Astrocyte of the cerebellum (primary cell): ENCODE results near the gene B3GLCT.

Source experiments
- DNase-seq: peaks from one replicate; pipeline ENCODE4 v3.0.0-alpha.2; 2011; ENCODE audit warnings: low read depth
- H3K4me3 ChIP-seq: 2 replicates; pipeline ENCODE4 v1.5.1; 2011; ENCODE audit warnings: mild to moderate bottlenecking, low read depth, low read length, moderate library complexity
- CTCF ChIP-seq: IDR thresholded peaks from 2 replicates; pipeline ENCODE4 v1.5.1; 2012; ENCODE audit warnings: low read length, low read depth, moderate library complexity, mild to moderate bottlenecking; ENCODE audit errors: missing control alignments
- in situ Hi-C: cut with HindIII; loops from 2 replicates; pipeline ENCODE4 v1.10.0; 2017; ENCODE audit warnings: low sequenced_read_pairs

The B3GLCT gene

GRCh38 chr13:31250435-31250834 is 50.7 kb downstream of the B3GLCT start:
- TF ChIP-seq CTCF: no peak
- H3K4me3 ChIP-seq: no peak overlapping the region
- in situ Hi-C loops: no loop called here
- DNase-seq: no peak

DNA sequence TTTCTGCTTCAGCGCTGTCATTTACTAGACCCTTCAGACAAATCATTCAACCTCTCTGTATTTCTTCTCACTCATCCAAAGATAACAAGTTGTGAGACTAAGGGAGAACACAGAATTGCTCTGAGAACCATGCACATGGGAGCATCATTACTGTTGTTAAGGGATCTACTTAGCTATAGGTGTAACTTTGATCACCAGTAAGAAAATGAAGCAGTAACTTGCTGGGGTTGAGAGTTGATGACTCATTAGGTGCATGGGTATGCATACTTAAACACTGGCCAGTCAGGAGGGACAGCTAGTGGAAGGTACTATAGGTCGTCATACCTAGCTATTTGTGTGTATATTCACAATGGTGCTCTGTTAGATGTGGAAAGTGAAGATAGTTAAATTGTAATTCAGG is 61.5 kb downstream of the B3GLCT start:
- in situ Hi-C loops: no loop called here
- TF ChIP-seq CTCF: no peak
- no peak for DNase-seq
- no peak overlapping the region for H3K4me3 ChIP-seq

- no peak overlapping the region for H3K4me3 ChIP-seq
- TF ChIP-seq CTCF: no peak
- DNase-seq: no peak
- in situ Hi-C loops: no loop called here
Observed at GRCh38 chr13:31263346-31263745, 63.6 kb downstream of the B3GLCT start.

- H3K4me3 ChIP-seq: no peak overlapping the region
- in situ Hi-C loops: no loop called here
- no peak for TF ChIP-seq CTCF
- no peak for DNase-seq
Observed at GRCh38 chr13:31264151-31264550, 64.4 kb downstream of the B3GLCT start.

DNA sequence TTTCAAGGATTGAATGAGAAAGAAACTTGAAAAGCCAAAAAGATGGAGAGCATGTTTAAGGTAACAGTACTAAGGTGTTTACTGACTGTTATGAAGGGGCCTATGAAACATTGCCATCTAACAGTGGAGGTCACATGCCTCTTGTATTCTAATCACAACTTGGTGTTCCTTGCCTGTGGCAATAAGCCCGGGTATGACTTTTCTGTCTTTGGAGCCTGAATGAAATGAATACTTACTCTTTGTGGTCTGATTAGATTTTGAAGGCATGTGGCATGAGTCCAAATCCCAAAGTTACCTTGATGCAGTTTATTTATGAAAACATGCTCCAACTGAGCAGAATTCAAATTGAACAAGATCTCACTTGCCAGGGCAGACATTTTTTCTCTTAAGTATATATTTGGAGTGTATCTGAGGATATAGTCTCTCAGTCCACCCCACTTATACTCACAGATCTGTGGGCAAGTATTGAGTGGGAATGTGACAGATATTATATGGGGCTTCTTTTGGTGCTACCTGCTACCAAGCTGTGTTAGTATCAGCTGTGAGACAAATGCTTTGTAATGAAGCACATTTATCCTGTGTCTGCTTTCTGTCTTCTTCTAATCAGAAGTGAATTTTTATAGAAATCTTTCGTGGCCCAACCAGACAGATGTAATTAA is 67.5 kb downstream of the B3GLCT start:
- DNase-seq: peak; percentile 28
- no peak for TF ChIP-seq CTCF
- no peak overlapping the region for H3K4me3 ChIP-seq
- in situ Hi-C loops: no loop called here

GRCh38 chr13:31274390-31274789 is 74.6 kb downstream of the B3GLCT start:
- no peak for TF ChIP-seq CTCF
- H3K4me3 ChIP-seq: no peak overlapping the region
- DNase-seq: peak; percentile 56
- in situ Hi-C loops: no loop called here

DNA sequence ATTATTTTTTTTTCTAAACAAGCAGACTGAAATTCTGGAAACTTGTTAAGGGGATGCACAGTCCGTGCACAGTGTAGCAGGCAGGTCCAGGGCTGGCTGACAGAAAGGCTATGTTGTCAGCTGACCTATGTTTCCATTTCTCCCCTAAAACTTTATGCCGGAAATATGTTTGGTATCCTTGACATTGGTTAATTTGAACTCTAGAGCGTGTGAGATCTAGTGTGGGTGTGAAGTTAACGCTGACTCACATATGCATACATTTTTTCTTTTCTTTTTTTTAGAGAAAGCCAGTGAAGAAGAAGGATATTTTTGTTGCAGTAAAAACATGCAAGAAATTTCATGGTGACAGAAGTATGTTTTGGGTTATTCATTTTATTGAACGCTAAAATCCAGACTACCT is 76.6 kb downstream of the B3GLCT start:
- no peak for DNase-seq
- no peak for TF ChIP-seq CTCF
- H3K4me3 ChIP-seq: no peak overlapping the region
- in situ Hi-C loops: no loop called here
